ENCODE measurements around the gene TXLNG.

GRCh38 chrX:16778993-16779392 lies 7.3 kb upstream of the TXLNG start:
- TF ChIP-seq EZH2 (IDR thresholded peaks at IDR 0.05; ENCODE audit: borderline replicate concordance, low read length), result no peak
- TF ChIP-seq, protein P1, sequence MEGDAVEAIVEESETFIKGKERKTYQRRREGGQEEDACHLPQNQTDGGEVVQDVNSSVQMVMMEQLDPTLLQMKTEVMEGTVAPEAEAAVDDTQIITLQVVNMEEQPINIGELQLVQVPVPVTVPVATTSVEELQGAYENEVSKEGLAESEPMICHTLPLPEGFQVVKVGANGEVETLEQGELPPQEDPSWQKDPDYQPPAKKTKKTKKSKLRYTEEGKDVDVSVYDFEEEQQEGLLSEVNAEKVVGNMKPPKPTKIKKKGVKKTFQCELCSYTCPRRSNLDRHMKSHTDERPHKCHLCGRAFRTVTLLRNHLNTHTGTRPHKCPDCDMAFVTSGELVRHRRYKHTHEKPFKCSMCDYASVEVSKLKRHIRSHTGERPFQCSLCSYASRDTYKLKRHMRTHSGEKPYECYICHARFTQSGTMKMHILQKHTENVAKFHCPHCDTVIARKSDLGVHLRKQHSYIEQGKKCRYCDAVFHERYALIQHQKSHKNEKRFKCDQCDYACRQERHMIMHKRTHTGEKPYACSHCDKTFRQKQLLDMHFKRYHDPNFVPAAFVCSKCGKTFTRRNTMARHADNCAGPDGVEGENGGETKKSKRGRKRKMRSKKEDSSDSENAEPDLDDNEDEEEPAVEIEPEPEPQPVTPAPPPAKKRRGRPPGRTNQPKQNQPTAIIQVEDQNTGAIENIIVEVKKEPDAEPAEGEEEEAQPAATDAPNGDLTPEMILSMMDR (conservative IDR thresholded peaks at IDR 0.05 in 1 of 2, IDR thresholded peaks at IDR 0.05 in 1 of 2; ENCODE audit: extremely low read depth in 1 of 2, insufficient read depth in 1 of 2, low read depth in 1 of 2, low read length in 2 of 2), result no peak
